GM12878 (cell line): ENCODE data around the gene GPR137B. TPM values are rescaled to one million over a fixed set of nuclear protein-coding genes. Genes with fewer than 3 reads are reported as not detected.

Experiments used
- ATAC-seq: fragments of 200-7000 bp; cut with Tn5 transposase; 3 replicates; pipeline ENCODE4 v1.9.1; 2020; ENCODE audit warnings: mild to moderate bottlenecking, moderate library complexity
- BruUV-seq: library from RNA; stranded (reverse); fragments of 400-500 nt; replicated peaks from 2 replicates; lab custom pipeline; 2021; lab: Mats Ljungman, UMichigan
- CTCF ChIA-PET: fragments of 300-600 bp; sonication (Branson Sonifier 250); formaldehyde crosslinking; extraction: SDS; loops from one replicate; lab custom pipeline; 2021; ENCODE audit warnings: inconsistent platforms; lab: Yijun Ruan, JAX
- POLR2A ChIA-PET: fragments of 350-600 bp; formaldehyde crosslinking; extraction: SDS; loops from one replicate; lab custom pipeline; 2021; ENCODE audit warnings: inconsistent platforms; lab: Charles Lee
- RAD21 ChIA-PET: fragments of 300-600 bp; sonication (Branson Sonifier 250); formaldehyde crosslinking; loops from one replicate; lab custom pipeline; 2023; ENCODE audit warnings: antibody characterized with exemption; ENCODE audit not compliant: unreplicated experiment; lab: Charles Lee
- SMC1A ChIA-PET: fragments of 300-600 bp; sonication (Branson Sonifier 250); formaldehyde crosslinking; loops from one replicate; lab custom pipeline; 2023; ENCODE audit not compliant: unreplicated experiment, uncharacterized antibody; lab: Charles Lee
- DNase-seq: peaks from one replicate; pipeline ENCODE4 v3.0.0-alpha.2; 2011; ENCODE audit warnings: low read depth, low spot score
- FAIRE-seq: peaks from 3 replicates; lab custom pipeline; 2011; peaks lifted over from hg19 to GRCh38; lab: Jason Lieb, UNC
- H2AFZ ChIP-seq: 2 replicates; pipeline ENCODE4 v1.6.0; 2011; ENCODE audit warnings: low read depth, low read length, control low read depth; ENCODE audit not compliant: control insufficient read depth
- H3K27ac ChIP-seq: 2 replicates; pipeline ENCODE4 v1.5.1; 2011; ENCODE audit warnings: control low read depth; ENCODE audit not compliant: control insufficient read depth, insufficient read depth
- H3K27me3 ChIP-seq, 2 experiments: replicated peaks in 1 of 2; 2 replicates each; pipeline versions ENCODE4 v1.6.0 to v1.6.1; 2011; ENCODE audit warnings: low read length in 1 of 2; ENCODE audit not compliant: control insufficient read depth in 2 of 2, insufficient read depth in 2 of 2
- H3K36me3 ChIP-seq, 2 experiments: 2 replicates each; pipeline ENCODE4 v1.5.1; 2011; ENCODE audit warnings: low read length in 1 of 2; ENCODE audit not compliant: control insufficient read depth in 2 of 2, insufficient read depth in 2 of 2
- H3K4me1 ChIP-seq: 2 replicates; pipeline ENCODE4 v1.6.1; 2011; ENCODE audit warnings: mild to moderate bottlenecking, low read length, moderate library complexity, mixed read lengths; ENCODE audit not compliant: control insufficient read depth, insufficient read depth
- H3K4me2 ChIP-seq: 2 replicates; pipeline ENCODE4 v1.6.0; 2011; ENCODE audit warnings: control low read depth; ENCODE audit not compliant: control insufficient read depth, insufficient read depth
- H3K4me3 ChIP-seq: fragments of 200-600 bp; sonication (generic); 2 replicates; pipeline ENCODE4 v1.5.1; 2016
- H3K79me2 ChIP-seq: 2 replicates; pipeline ENCODE4 v1.6.0; 2011; ENCODE audit warnings: low read length; ENCODE audit not compliant: control insufficient read depth, insufficient read depth
- H3K9ac ChIP-seq: 2 replicates; pipeline ENCODE4 v1.8.0; 2011; ENCODE audit warnings: low read length, control low read depth, mixed read lengths; ENCODE audit not compliant: control insufficient read depth, insufficient read depth
- H3K9me3 ChIP-seq: replicated peaks from 3 replicates; pipeline ENCODE4 v1.5.1; 2011; ENCODE audit warnings: mild to moderate bottlenecking, low read length; ENCODE audit not compliant: control insufficient read depth, insufficient read depth
- H4K20me1 ChIP-seq: 2 replicates; pipeline ENCODE4 v1.6.0; 2011; ENCODE audit not compliant: control insufficient read depth, insufficient read depth
- EZH2 ChIP-seq: IDR thresholded peaks from 2 replicates; pipeline ENCODE4 v1.6.1; 2012; ENCODE audit warnings: low read depth, mild to moderate bottlenecking, control low read depth, inconsistent platforms, low read length, borderline replicate concordance; ENCODE audit not compliant: control insufficient read depth
- LARP7 ChIP-seq: fragments of 450-650 bp; IDR thresholded peaks from 2 replicates; pipeline ENCODE4 v1.6.1; 2017; ENCODE audit warnings: mild to moderate bottlenecking
- PKNOX1 ChIP-seq: fragments of 450-650 bp; IDR thresholded peaks from 2 replicates; pipeline ENCODE4 v1.6.1; 2016; ENCODE audit warnings: mild to moderate bottlenecking
- SREBF2 ChIP-seq: IDR thresholded peaks from 2 replicates; pipeline ENCODE4 v1.6.1; 2012; ENCODE audit warnings: mild to moderate bottlenecking, low read length
- TARDBP ChIP-seq: IDR thresholded peaks from 2 replicates; pipeline ENCODE4 v1.6.1; 2016; ENCODE audit warnings: borderline replicate concordance
- WGBS: methylation state at CpG from one replicate; pipeline ENCODE4 v1.1.6; 2016; ENCODE audit warnings: low lambda C conversion rate; ENCODE audit not compliant: insufficient replicate concordance, insufficient coverage; ENCODE audit errors: missing lambda C conversion rate; 5-methylcytosine and 5-hydroxymethylcytosine counted together
- in situ Hi-C: fragments of 300-500 bp; cut with MboI; formaldehyde crosslinking; loops from 9 replicates; pipeline ENCODE4 v1.14.3; 2018; ENCODE audit warnings: mixed read lengths
- intact Hi-C: fragments of 100-400 bp; cut with micrococcal nuclease; formaldehyde crosslinking; loops from one replicate; pipeline ENCODE4 v1.14.2; 2022; ENCODE audit not compliant: unreplicated experiment
- polyA plus RNA-seq, 11 experiments: library from polyadenylated mRNA; depleted of rRNA in 4 of 11; unstranded in 6 of 11; stranded (reverse) in 5 of 11; fragments of >200 nt; fragmentation: Nextera tagmentation in 4 of 11; fragmentation: Illumina TruSeq in 1 of 11; extraction: Ambion mirVana in 4 of 11; extraction: Trizol in 1 of 11; gene quantifications; 1 replicate in 1 of 11; 2 replicates in 10 of 11; pipeline versions ENCODE4 v1.2.1 to v1.2.3, GENCODE V29; 2011 to 2016; ENCODE audit warnings: inconsistent platforms in 2 of 11, missing spikeins in 2 of 11, low read depth in 1 of 11
- total RNA-seq, 4 experiments: library from RNA; depleted of rRNA in 3 of 4; stranded (reverse); fragments of >200 nt in 3 of 4; fragmentation: Illumina TruSeq in 1 of 4; extraction: Trizol in 1 of 4; gene quantifications; 2 replicates each; pipeline versions ENCODE4 v1.2.1 to v1.2.3, GENCODE V29; 2013 to 2021
- TF ChIP-seq, protein P1 (sequence below): fragments of 450-650 bp; IDR thresholded peaks from 2 replicates; pipeline ENCODE4 v1.6.1; 2017; ENCODE audit warnings: mild to moderate bottlenecking, moderate library complexity

The GPR137B gene
- total and polyA plus RNA-seq, 10 of the 15 experiments (the other 5 are each of a cell fraction or from before 2014, with no cell fraction given), result 5.4 to 20.8 (median 12.5) TPM

- no peak for TF ChIP-seq EZH2
- TF ChIP-seq, protein P1, sequence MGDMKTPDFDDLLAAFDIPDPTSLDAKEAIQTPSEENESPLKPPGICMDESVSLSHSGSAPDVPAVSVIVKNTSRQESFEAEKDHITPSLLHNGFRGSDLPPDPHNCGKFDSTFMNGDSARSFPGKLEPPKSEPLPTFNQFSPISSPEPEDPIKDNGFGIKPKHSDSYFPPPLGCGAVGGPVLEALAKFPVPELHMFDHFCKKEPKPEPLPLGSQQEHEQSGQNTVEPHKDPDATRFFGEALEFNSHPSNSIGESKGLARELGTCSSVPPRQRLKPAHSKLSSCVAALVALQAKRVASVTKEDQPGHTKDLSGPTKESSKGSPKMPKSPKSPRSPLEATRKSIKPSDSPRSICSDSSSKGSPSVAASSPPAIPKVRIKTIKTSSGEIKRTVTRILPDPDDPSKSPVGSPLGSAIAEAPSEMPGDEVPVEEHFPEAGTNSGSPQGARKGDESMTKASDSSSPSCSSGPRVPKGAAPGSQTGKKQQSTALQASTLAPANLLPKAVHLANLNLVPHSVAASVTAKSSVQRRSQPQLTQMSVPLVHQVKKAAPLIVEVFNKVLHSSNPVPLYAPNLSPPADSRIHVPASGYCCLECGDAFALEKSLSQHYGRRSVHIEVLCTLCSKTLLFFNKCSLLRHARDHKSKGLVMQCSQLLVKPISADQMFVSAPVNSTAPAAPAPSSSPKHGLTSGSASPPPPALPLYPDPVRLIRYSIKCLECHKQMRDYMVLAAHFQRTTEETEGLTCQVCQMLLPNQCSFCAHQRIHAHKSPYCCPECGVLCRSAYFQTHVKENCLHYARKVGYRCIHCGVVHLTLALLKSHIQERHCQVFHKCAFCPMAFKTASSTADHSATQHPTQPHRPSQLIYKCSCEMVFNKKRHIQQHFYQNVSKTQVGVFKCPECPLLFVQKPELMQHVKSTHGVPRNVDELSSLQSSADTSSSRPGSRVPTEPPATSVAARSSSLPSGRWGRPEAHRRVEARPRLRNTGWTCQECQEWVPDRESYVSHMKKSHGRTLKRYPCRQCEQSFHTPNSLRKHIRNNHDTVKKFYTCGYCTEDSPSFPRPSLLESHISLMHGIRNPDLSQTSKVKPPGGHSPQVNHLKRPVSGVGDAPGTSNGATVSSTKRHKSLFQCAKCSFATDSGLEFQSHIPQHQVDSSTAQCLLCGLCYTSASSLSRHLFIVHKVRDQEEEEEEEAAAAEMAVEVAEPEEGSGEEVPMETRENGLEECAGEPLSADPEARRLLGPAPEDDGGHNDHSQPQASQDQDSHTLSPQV, result no peak
- TF ChIP-seq, all 136 proteins: peak for 0
Observed at GRCh38 chr1:236150986-236151385, 8.6 kb downstream of the GPR137B start (continued).

GRCh38 chr1:236151739-236152424 is 9.5 kb downstream of the GPR137B start:
- TF ChIP-seq LARP7 (peak; percentile 15; the same call in 1 of the 2 replicates), SREBF2 (no peak), PKNOX1 (no peak), TARDBP (no peak)
- ATAC-seq, result no peak
- DNase-seq, result no peak
- no peak overlapping the region for H3K4me2 ChIP-seq
- no peak overlapping the region for H3K4me3 ChIP-seq
- ChIA-PET SMC1A (interaction anchor here (1.3 to 1.4 kb wide), 2 partner anchors 9 to 15 kb away, joined by 3 read pairs; no protein-coding TSS in a partner anchor), RAD21 (no interaction called here), CTCF (interaction anchor here (1.1 to 1.4 kb wide), 2 partner anchors 11 to 43 kb away, joined by 3 to 5 read pairs; no protein-coding TSS in a partner anchor), POLR2A (interaction anchor here (0.6 kb wide), 1 partner anchor 12 kb away, joined by 4 read pairs; no protein-coding TSS in a partner anchor)
- peaks cover 68% of the 10 kb centered on the region for H3K79me2 ChIP-seq
- peaks cover 38% of the 10 kb centered on the region for H3K4me1 ChIP-seq
- H4K20me1 ChIP-seq, result peaks cover 3% of the 10 kb centered on the region; the same call in 1 of the 2 replicates
- peaks cover 4 to 10% of the 10 kb centered on the region in 2 experiments; a peak in 2 of 4 replicates for H3K36me3 ChIP-seq
- no peak overlapping the region for H2AFZ ChIP-seq
- no peak overlapping the region for H3K9ac ChIP-seq
- no peaks in the 10 kb centered on the region for H3K27me3 ChIP-seq
- WGBS, result 93% methylated on average over 12 of the region's 12 CpGs
- FAIRE-seq, result no peak
- no TSS peak for BruUV-seq
- in situ Hi-C loops, result loop anchor here (10.0 kb wide), 1 partner anchor 267 kb away; no protein-coding TSS in a partner anchor
- intact Hi-C loops, result no loop called here
- H3K27ac ChIP-seq, result no peak overlapping the region
- H3K9me3 ChIP-seq, result no peaks in the 10 kb centered on the region
